DND-41 (cell line): Measurements from ENCODE around the gene FLT3.

Experiments
- ATAC-seq: fragments of 200-7000 bp; cut with Tn5 transposase; 3 replicates; pipeline ENCODE4 v1.9.1; 2021; ENCODE audit warnings: low read depth; ENCODE audit not compliant: insufficient read depth
- DNase-seq: peaks from one replicate; pipeline ENCODE4 v3.0.0-alpha.2; 2020
- H2AFZ ChIP-seq: 2 replicates; pipeline ENCODE4 v1.6.0; 2012; ENCODE audit warnings: low read depth, low read length
- H3K27ac ChIP-seq: 2 replicates; pipeline ENCODE4 v1.5.1; 2012; ENCODE audit warnings: low read length, inconsistent platforms
- H3K27me3 ChIP-seq: fragments of 200-600 bp; sonication (generic); 2 replicates; pipeline ENCODE4 v1.6.0; 2012; ENCODE audit warnings: low read length, mild to moderate bottlenecking, inconsistent platforms; ENCODE audit not compliant: insufficient read depth, poor library complexity
- H3K36me3 ChIP-seq: 2 replicates; pipeline ENCODE4 v1.5.1; 2012; ENCODE audit warnings: low read length, inconsistent platforms; ENCODE audit not compliant: insufficient read depth
- H3K4me1 ChIP-seq: 2 replicates; pipeline ENCODE4 v1.5.1; 2012; ENCODE audit warnings: mild to moderate bottlenecking, low read length; ENCODE audit not compliant: insufficient read depth
- H3K4me2 ChIP-seq: 2 replicates; pipeline ENCODE4 v1.6.0; 2012; ENCODE audit warnings: mild to moderate bottlenecking, moderate library complexity, low read length, inconsistent platforms; ENCODE audit not compliant: insufficient read depth
- H3K4me3 ChIP-seq, 2 experiments: fragments of 200-600 bp in 1 of 2; shearing (Covaris generic) in 1 of 2; 2 replicates each; pipeline ENCODE4 v1.5.1; 2012 to 2016; ENCODE audit warnings: inconsistent platforms in 2 of 2, low read length in 2 of 2, mild to moderate bottlenecking in 2 of 2, low read depth in 1 of 2, moderate library complexity in 1 of 2
- H3K79me2 ChIP-seq: 2 replicates; pipeline ENCODE4 v1.6.0; 2012; ENCODE audit warnings: low read length, inconsistent platforms; ENCODE audit not compliant: insufficient read depth
- H3K9ac ChIP-seq: 2 replicates; pipeline ENCODE4 v1.6.0; 2012; ENCODE audit warnings: low read depth, mild to moderate bottlenecking, inconsistent platforms, low read length, moderate library complexity
- H3K9me3 ChIP-seq: 2 replicates; pipeline ENCODE4 v1.5.1; 2012; ENCODE audit warnings: low read length, moderate library complexity, mild to moderate bottlenecking, inconsistent platforms; ENCODE audit not compliant: insufficient read depth, severe bottlenecking
- H4K20me1 ChIP-seq: 2 replicates; pipeline ENCODE4 v1.6.0; 2012; ENCODE audit warnings: low read length; ENCODE audit not compliant: insufficient read depth
- CTCF ChIP-seq: IDR thresholded peaks from 2 replicates; pipeline ENCODE4 v1.5.1; 2012; ENCODE audit warnings: borderline replicate concordance, low read length, moderate library complexity, mild to moderate bottlenecking; ENCODE audit not compliant: poor library complexity, severe bottlenecking; ENCODE audit errors: extremely low read depth
- EZH2 ChIP-seq: IDR thresholded peaks from 3 replicates; pipeline ENCODE4 v1.6.1; 2012; ENCODE audit warnings: borderline replicate concordance, low read depth, mild to moderate bottlenecking, moderate library complexity, low read length, inconsistent platforms; ENCODE audit not compliant: severe bottlenecking

Gene FLT3

GRCh38 chr13:28055357-28055756, 45.0 kb downstream of the FLT3 start:
- H3K79me2 ChIP-seq = no peaks in the 10 kb centered on the region
- H3K4me2 ChIP-seq = no peak overlapping the region
- no peak overlapping the region for H2AFZ ChIP-seq
- H3K36me3 ChIP-seq = no peaks in the 10 kb centered on the region
- DNase-seq (no peak), ATAC-seq (no peak)
- H3K4me1 ChIP-seq = no peaks in the 10 kb centered on the region
- H4K20me1 ChIP-seq = no peaks in the 10 kb centered on the region
- TF ChIP-seq EZH2 (no peak), CTCF (no peak)
- H3K27ac ChIP-seq = no peak overlapping the region
- no peaks in the 10 kb centered on the region for H3K9me3 ChIP-seq
- H3K4me3 ChIP-seq = no peak overlapping the region
- H3K27me3 ChIP-seq = no peaks in the 10 kb centered on the region
- H3K9ac ChIP-seq = no peak overlapping the region

- Histone ChIP-seq H3K9me3 (no peaks in the 10 kb centered on the region), H4K20me1 (no peaks in the 10 kb centered on the region), H2AFZ (no peak overlapping the region), H3K27me3 (no peaks in the 10 kb centered on the region), H3K4me1 (no peaks in the 10 kb centered on the region), H3K4me3 (no peak overlapping the region), H3K27ac (no peak overlapping the region), H3K36me3 (no peaks in the 10 kb centered on the region), H3K4me2 (no peak overlapping the region), H3K9ac (no peak overlapping the region), H3K79me2 (no peaks in the 10 kb centered on the region)
- ATAC-seq (no peak), DNase-seq (no peak)
- TF ChIP-seq EZH2 (no peak), CTCF (no peak)
Measured at GRCh38 chr13:28052945-28053344, 47.4 kb downstream of the FLT3 start.

- Histone ChIP-seq H3K9me3 (no peaks in the 10 kb centered on the region), H3K27me3 (no peaks in the 10 kb centered on the region), H2AFZ (no peak overlapping the region), H3K4me1 (no peaks in the 10 kb centered on the region), H4K20me1 (no peaks in the 10 kb centered on the region), H3K4me3 (no peak overlapping the region), H3K27ac (no peak overlapping the region), H3K4me2 (no peak overlapping the region), H3K9ac (no peak overlapping the region), H3K36me3 (no peaks in the 10 kb centered on the region), H3K79me2 (no peaks in the 10 kb centered on the region)
- ATAC-seq = no peak
- no peak for DNase-seq
- TF ChIP-seq EZH2 (no peak), CTCF (no peak)
Measured at GRCh38 chr13:28049880-28050875, 50.2 kb downstream of the FLT3 start.
